SJCRH30 (cell line): ENCODE data around the gene RBBP9. TPM values are rescaled to one million over a fixed set of nuclear protein-coding genes. Genes with fewer than 3 reads are reported as not detected.

ENCODE experiments used
- DNase-seq, 2 experiments: peaks; one replicate each; pipeline ENCODE4 v3.0.0-alpha.2; 2015 to 2020
- H3K27ac ChIP-seq: fragments of 250-450 bp; sonication (Bioruptor Pico); 2 replicates; pipeline ENCODE4 v1.5.1; 2020; ENCODE audit warnings: mild to moderate bottlenecking, moderate library complexity
- H3K27me3 ChIP-seq: fragments of 250-450 bp; sonication (Bioruptor Pico); 2 replicates; pipeline ENCODE4 v1.5.1; 2020; ENCODE audit warnings: mild to moderate bottlenecking, moderate library complexity
- H3K36me3 ChIP-seq: fragments of 250-450 bp; sonication (Bioruptor Pico); 2 replicates; pipeline ENCODE4 v1.5.1; 2020; ENCODE audit warnings: mild to moderate bottlenecking, moderate library complexity
- H3K4me1 ChIP-seq: fragments of 250-450 bp; sonication (Bioruptor Pico); 2 replicates; pipeline ENCODE4 v1.5.1; 2020; ENCODE audit warnings: mild to moderate bottlenecking, moderate library complexity
- H3K4me3 ChIP-seq: fragments of 250-450 bp; sonication (Bioruptor Pico); 2 replicates; pipeline ENCODE4 v1.5.1; 2020; ENCODE audit warnings: mild to moderate bottlenecking, moderate library complexity
- H3K9me3 ChIP-seq: fragments of 250-450 bp; sonication (Bioruptor Pico); replicated peaks from 2 replicates; pipeline ENCODE4 v1.5.1; 2020; ENCODE audit warnings: mild to moderate bottlenecking, moderate library complexity
- total RNA-seq: library from RNA; depleted of rRNA; stranded (reverse); fragments of >200 nt; shearing (Covaris generic); gene quantifications from 2 replicates; pipeline ENCODE4 v1.2.3, GENCODE V29; 2014; rRNA removed

The RBBP9 gene
- total RNA-seq, 1 experiment from 2014 or later: 30.3 TPM

- H3K27ac ChIP-seq: peak within 1 kb of the TSS; percentile 98
- peak; percentile 98 for DNase-seq
- no peaks in the 10 kb centered on the region for H3K9me3 ChIP-seq
- no peaks in the 10 kb centered on the region for H3K4me1 ChIP-seq
- H3K36me3 ChIP-seq: peaks cover 2% of the 10 kb centered on the region
- no peaks in the 10 kb centered on the region for H3K27me3 ChIP-seq
- H3K4me3 ChIP-seq: peak within 1 kb of the TSS; percentile 80
These were observed 29.9 kb downstream of the RBBP9 start, which contains the start of the genes DZANK1 and POLR3F for GRCh38 chr20:18466894-18467730. DZANK1 (minus strand) TSS chr20:18467030; CDS start chr20:18465358, 1,672 bp downstream. POLR3F (plus strand) TSS chr20:18467390; CDS start chr20:18467507, 117 bp downstream.

- H3K27ac ChIP-seq: peak overlapping the region; percentile 98
- no peak for DNase-seq
- H3K4me3 ChIP-seq: peak overlapping the region; percentile 80
- H3K36me3 ChIP-seq: peaks cover 2% of the 10 kb centered on the region
- no peaks in the 10 kb centered on the region for H3K27me3 ChIP-seq
- no peaks in the 10 kb centered on the region for H3K4me1 ChIP-seq
- no peaks in the 10 kb centered on the region for H3K9me3 ChIP-seq
These were observed 30.5 kb downstream of the RBBP9 start for GRCh38 chr20:18466574-18466893.

DNA sequence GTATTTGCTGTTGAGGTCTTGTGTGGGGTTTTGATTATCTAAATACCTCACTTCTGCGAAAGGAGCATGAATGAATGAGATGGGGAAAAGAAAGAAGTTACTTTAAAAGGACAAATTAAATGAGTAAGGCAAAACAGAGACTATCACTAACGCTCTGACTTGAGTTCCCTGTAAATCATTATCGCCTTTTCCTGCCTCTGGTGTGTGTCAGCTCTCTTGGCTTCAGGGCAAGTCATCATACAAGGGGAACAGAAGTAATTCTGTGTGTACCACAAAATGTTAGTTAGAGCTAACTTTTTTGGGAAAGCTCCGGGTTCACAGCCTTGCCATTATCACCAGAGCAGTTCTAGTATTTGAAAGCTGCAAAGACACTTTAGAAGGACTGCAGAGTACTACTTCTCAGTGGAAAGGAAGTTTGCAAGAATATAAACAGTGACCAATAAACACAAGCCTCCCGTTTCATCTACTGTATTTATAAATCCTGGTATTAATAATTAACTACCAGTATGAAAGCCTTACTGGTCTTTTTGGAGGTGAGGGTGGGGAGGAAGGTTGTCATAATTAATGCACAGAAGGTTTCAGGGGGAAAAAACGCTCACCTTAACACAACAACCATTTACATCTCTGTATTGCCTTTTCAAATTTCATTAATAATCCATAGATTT lies 31.4 kb downstream of the RBBP9 start:
- no peak for DNase-seq
- H3K4me3 ChIP-seq: peak overlapping the region; percentile 80
- no peaks in the 10 kb centered on the region for H3K9me3 ChIP-seq
- no peak overlapping the region; the same call in 1 of the 2 replicates for H3K27ac ChIP-seq
- no peaks in the 10 kb centered on the region for H3K4me1 ChIP-seq
- H3K27me3 ChIP-seq: no peaks in the 10 kb centered on the region
- H3K36me3 ChIP-seq: peaks cover 2% of the 10 kb centered on the region

- Histone ChIP-seq H3K4me3 (no peak overlapping the region), H3K27ac (no peak overlapping the region), H3K36me3 (no peaks in the 10 kb centered on the region), H3K4me1 (no peaks in the 10 kb centered on the region), H3K9me3 (0 out of 2 replicates have a peak, but pooled peaks cover 3% of the 10 kb centered on the region), H3K27me3 (no peaks in the 10 kb centered on the region; the same call in 1 of the 2 replicates)
- no peak for DNase-seq
These were observed 40.4 kb downstream of the RBBP9 start for GRCh38 chr20:18456600-18456999.

GRCh38 chr20:18443886-18444285 lies 53.1 kb downstream of the RBBP9 start:
- no peak overlapping the region for H3K4me3 ChIP-seq
- DNase-seq: peak; percentile 17 to 44
- H3K27ac ChIP-seq: no peak overlapping the region
- H3K4me1 ChIP-seq: peaks cover 7% of the 10 kb centered on the region; the same call in 1 of the 2 replicates
- no peaks in the 10 kb centered on the region for H3K27me3 ChIP-seq
- H3K36me3 ChIP-seq: no peaks in the 10 kb centered on the region
- no peaks in the 10 kb centered on the region for H3K9me3 ChIP-seq

- H3K4me1 ChIP-seq: peaks cover 7% of the 10 kb centered on the region; the same call in 1 of the 2 replicates
- H3K4me3 ChIP-seq: no peak overlapping the region
- DNase-seq: no peak
- H3K27me3 ChIP-seq: no peaks in the 10 kb centered on the region
- H3K27ac ChIP-seq: no peak overlapping the region
- H3K9me3 ChIP-seq: no peaks in the 10 kb centered on the region
- no peaks in the 10 kb centered on the region for H3K36me3 ChIP-seq
These were observed 56.6 kb downstream of the RBBP9 start for GRCh38 chr20:18440403-18440802.

GRCh38 chr20:18436847-18437246 lies 60.2 kb downstream of the RBBP9 start:
- Histone ChIP-seq H3K27ac (no peak overlapping the region), H3K9me3 (no peaks in the 10 kb centered on the region), H3K27me3 (no peaks in the 10 kb centered on the region), H3K4me3 (no peak overlapping the region), H3K4me1 (no peaks in the 10 kb centered on the region), H3K36me3 (no peaks in the 10 kb centered on the region)
- no peak for DNase-seq

Other genes with a start within 250 kb of the RBBP9 start
- gene ZNF133, start 208.7 kb downstream of the RBBP9 start, total RNA-seq: 16.2 and 16.4 TPM in 2 replicates
- 1.9 and 2.1 TPM in 2 replicates for gene DZANK1, start 30.2 kb downstream of the RBBP9 start, total RNA-seq
- gene POLR3F, start 29.8 kb downstream of the RBBP9 start, total RNA-seq: 25.5 and 28.8 TPM in 2 replicates
- gene SEC23B, start 10.7 kb upstream of the RBBP9 start, total RNA-seq: 58.3 and 61.4 TPM in 2 replicates
- gene SMIM26, start 70.2 kb upstream of the RBBP9 start, total RNA-seq: 76.8 and 84.0 TPM in 2 replicates
- 65.4 and 66.2 TPM in 2 replicates for gene DTD1, start 90.8 kb upstream of the RBBP9 start, total RNA-seq